ENCODE results near the gene DCAF10. TPM values are rescaled to one million over a fixed set of nuclear protein-coding genes. Genes with fewer than 3 reads are reported as not detected.

DCAF10 gene
- total RNA-seq, 1 experiment from 2014 or later, result 24.0 TPM

GRCh38 chr9:37911271-37911681 is 110.7 kb downstream of the DCAF10 start:
- TF ChIP-seq CTCF (conservative IDR thresholded peaks at IDR 0.05; ENCODE audit: low read depth, low read length) (no peak), EZH2 (IDR thresholded peaks at IDR 0.05; ENCODE audit: borderline replicate concordance, low read depth, low read length, poor library complexity, severe bottlenecking) (no peak)
- no peaks in the 10 kb centered on the region for H3K36me3 ChIP-seq (ENCODE audit: insufficient read depth, low read length, poor library complexity, severe bottlenecking)
- no peak overlapping the region for H3K4me3 ChIP-seq (ENCODE audit: low read depth, low read length, poor library complexity, severe bottlenecking)
- no TSS peak for BruUV-seq (replicated peaks)
- intact Hi-C loops (cut with micrococcal nuclease; ENCODE audit: unreplicated experiment), result loop anchor here (10.0 kb wide), 1 partner anchor 524 kb away; no protein-coding TSS in a partner anchor
- H3K27ac ChIP-seq (ENCODE audit: low read depth, low read length, poor library complexity, severe bottlenecking), result no peak overlapping the region
- H3K4me1 ChIP-seq (ENCODE audit: insufficient read depth, low read length, poor library complexity, severe bottlenecking), result no peaks in the 10 kb centered on the region
- no peak for DNase-seq (ENCODE audit: low spot score)
- no peaks in the 10 kb centered on the region for H3K9me3 ChIP-seq (ENCODE audit: low read depth, low read length, poor library complexity, severe bottlenecking)
- ChIA-PET CTCF (interaction anchor here (1.0 kb wide), 1 partner anchor 177 kb away, joined by 3 read pairs; no protein-coding TSS in a partner anchor), POLR2A (ENCODE audit: low non-redundant PET) (no interaction called here)
- H3K27me3 ChIP-seq (replicated peaks; ENCODE audit: insufficient read depth, low read depth, low read length, poor library complexity), result no peaks in the 10 kb centered on the region

GRCh38 chr9:37913480-37914153 is 113.0 kb downstream of the DCAF10 start:
- H3K9me3 ChIP-seq (ENCODE audit: low read depth, low read length, poor library complexity, severe bottlenecking), result no peaks in the 10 kb centered on the region
- BruUV-seq (replicated peaks), result no TSS peak
- H3K4me3 ChIP-seq (ENCODE audit: low read depth, low read length, poor library complexity, severe bottlenecking), result no peak overlapping the region
- H3K27ac ChIP-seq (ENCODE audit: low read depth, low read length, poor library complexity, severe bottlenecking), result no peak overlapping the region
- peaks cover 3% of the 10 kb centered on the region for H3K36me3 ChIP-seq (ENCODE audit: insufficient read depth, low read length, poor library complexity, severe bottlenecking)
- intact Hi-C loops (cut with micrococcal nuclease; ENCODE audit: unreplicated experiment), result loop anchor here (1.0 to 10.0 kb wide), 5 partner anchors 155 to 521 kb away; partner anchors contain the start of gene SHB
- H3K27me3 ChIP-seq (replicated peaks; ENCODE audit: insufficient read depth, low read depth, low read length, poor library complexity), result no peaks in the 10 kb centered on the region
- peak; percentile 91 for DNase-seq (ENCODE audit: low spot score)
- ChIA-PET POLR2A (ENCODE audit: low non-redundant PET) (interaction anchor here (0.6 kb wide), 1 partner anchor 148 kb away, joined by 3 read pairs; no protein-coding TSS in a partner anchor), CTCF (interaction anchor here (0.5 to 1.7 kb wide), 12 partner anchors 10 to 519 kb away, joined by 3 to 12 read pairs (median 4); partner anchors contain the start of genes SHB and SLC25A51)
- TF ChIP-seq EZH2 (IDR thresholded peaks at IDR 0.05; ENCODE audit: borderline replicate concordance, low read depth, low read length, poor library complexity, severe bottlenecking) (no peak), CTCF (conservative IDR thresholded peaks at IDR 0.05; ENCODE audit: low read depth, low read length) (peak; percentile 98)
- H3K4me1 ChIP-seq (ENCODE audit: insufficient read depth, low read length, poor library complexity, severe bottlenecking), result no peaks in the 10 kb centered on the region

DNA sequence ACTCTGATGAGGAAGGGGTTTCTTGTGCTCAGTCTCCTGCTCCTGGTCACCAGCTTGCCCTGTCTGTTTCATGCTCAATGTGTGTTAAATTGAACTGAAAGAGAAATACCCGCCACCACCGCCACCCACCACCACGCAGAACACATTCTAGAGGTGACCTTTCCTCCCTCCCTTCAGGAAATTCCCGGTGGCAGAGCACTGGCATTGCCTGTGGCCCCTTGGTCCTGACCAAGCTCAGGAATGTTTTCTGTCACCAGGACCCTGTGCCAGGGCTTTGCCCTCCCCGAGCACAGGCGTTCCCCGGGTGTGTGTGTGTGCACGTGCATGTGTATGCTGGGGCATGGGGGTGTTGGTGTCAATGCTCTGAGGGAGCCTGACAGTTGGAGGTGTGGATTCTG is 113.6 kb downstream of the DCAF10 start:
- POLR2A ChIA-PET (ENCODE audit: low non-redundant PET), result no interaction called here
- no TSS peak for BruUV-seq (replicated peaks)

More for the DNA sequence above, 113.6 kb downstream of the DCAF10 start:
- CTCF ChIA-PET, result interaction anchor here (0.5 to 1.7 kb wide), 10 partner anchors 15 to 518 kb away, joined by 3 to 12 read pairs (median 4); partner anchors contain the start of gene SHB
- Histone ChIP-seq H3K36me3 (ENCODE audit: insufficient read depth, low read length, poor library complexity, severe bottlenecking) (peaks cover 3% of the 10 kb centered on the region), H3K4me3 (ENCODE audit: low read depth, low read length, poor library complexity, severe bottlenecking) (no peak overlapping the region), H3K4me1 (ENCODE audit: insufficient read depth, low read length, poor library complexity, severe bottlenecking) (no peaks in the 10 kb centered on the region), H3K27me3 (replicated peaks; ENCODE audit: insufficient read depth, low read depth, low read length, poor library complexity) (no peaks in the 10 kb centered on the region), H3K27ac (ENCODE audit: low read depth, low read length, poor library complexity, severe bottlenecking) (no peak overlapping the region), H3K9me3 (ENCODE audit: low read depth, low read length, poor library complexity, severe bottlenecking) (no peaks in the 10 kb centered on the region)
- DNase-seq (ENCODE audit: low spot score), result no peak
- TF ChIP-seq CTCF (conservative IDR thresholded peaks at IDR 0.05; ENCODE audit: low read depth, low read length) (no peak), EZH2 (IDR thresholded peaks at IDR 0.05; ENCODE audit: borderline replicate concordance, low read depth, low read length, poor library complexity, severe bottlenecking) (no peak)
- intact Hi-C loops (cut with micrococcal nuclease; ENCODE audit: unreplicated experiment), result loop anchor here (10.0 kb wide), 1 partner anchor 521 kb away; no protein-coding TSS in a partner anchor
